Measurements from ENCODE around the gene CSF2.
A peak's percentile ranks its signal among the peaks of the same experiment; 100 is the strongest.

CSF2 gene

GRCh38 chr5:132054697-132055440 lies 18.7 kb upstream of the CSF2 start:
- no peak for DNase-seq (ENCODE audit: low read depth in 2 of 2)

GRCh38 chr5:132055441-132055807 lies 18.2 kb upstream of the CSF2 start:
- no peak for DNase-seq (ENCODE audit: low read depth in 2 of 2)

- peak; percentile 30 to 55 for DNase-seq (ENCODE audit: low read depth in 2 of 2)
Observed at GRCh38 chr5:132055808-132056609, 17.6 kb upstream of the CSF2 start.

- no peak for DNase-seq (ENCODE audit: low read depth in 2 of 2)
Observed at GRCh38 chr5:132056610-132057497, 16.7 kb upstream of the CSF2 start.

- DNase-seq (ENCODE audit: low read depth in 2 of 2), result no peak
Observed at GRCh38 chr5:132057498-132058255, 15.9 kb upstream of the CSF2 start.

- no peak for DNase-seq (ENCODE audit: low read depth in 2 of 2)
Observed at GRCh38 chr5:132058646-132059042, 14.9 kb upstream of the CSF2 start.

GRCh38 chr5:132059043-132059695 lies 14.4 kb upstream of the CSF2 start:
- DNase-seq (ENCODE audit: low read depth in 2 of 2), result no peak

- no peak for DNase-seq (ENCODE audit: low read depth in 2 of 2)
Observed at GRCh38 chr5:132059696-132060500, 13.7 kb upstream of the CSF2 start.

GRCh38 chr5:132060501-132061161 lies 13.0 kb upstream of the CSF2 start, which contains the start of gene IL3:
Gene IL3, plus strand, starts transcription at chr5:132060655. Its CDS starts 52 bp downstream, at chr5:132060707.
- DNase-seq (ENCODE audit: low read depth in 2 of 2), result no peak

- peak in 1 of 2 donors; percentile 66 for DNase-seq (ENCODE audit: low read depth in 2 of 2)
Observed at GRCh38 chr5:132063090-132063911, 10.3 kb upstream of the CSF2 start.

GRCh38 chr5:132064140-132064539 lies 9.4 kb upstream of the CSF2 start:
- no peak for DNase-seq (ENCODE audit: low read depth in 2 of 2)

- DNase-seq (ENCODE audit: low read depth in 2 of 2), result peak; percentile 61 to 72
Observed at GRCh38 chr5:132064738-132065331, 8.8 kb upstream of the CSF2 start.

- no peak for DNase-seq (ENCODE audit: low read depth in 2 of 2)
Observed at GRCh38 chr5:132065351-132065937, 8.1 kb upstream of the CSF2 start.

GRCh38 chr5:132065951-132066701 lies 7.5 kb upstream of the CSF2 start:
- no peak for DNase-seq (ENCODE audit: low read depth in 2 of 2)

- no peak for DNase-seq (ENCODE audit: low read depth in 2 of 2)
Observed at GRCh38 chr5:132066871-132067270, 6.7 kb upstream of the CSF2 start.

GRCh38 chr5:132067451-132067850 lies 6.1 kb upstream of the CSF2 start:
- no peak for DNase-seq (ENCODE audit: low read depth in 2 of 2)
